Right hindlimb (tissue), 1 donor: ENCODE data around the gene DUSP1.

Experiments
- DNase-seq: peaks from one replicate; pipeline ENCODE4 v3.0.0-alpha.2; 2018

DUSP1 gene

DNA sequence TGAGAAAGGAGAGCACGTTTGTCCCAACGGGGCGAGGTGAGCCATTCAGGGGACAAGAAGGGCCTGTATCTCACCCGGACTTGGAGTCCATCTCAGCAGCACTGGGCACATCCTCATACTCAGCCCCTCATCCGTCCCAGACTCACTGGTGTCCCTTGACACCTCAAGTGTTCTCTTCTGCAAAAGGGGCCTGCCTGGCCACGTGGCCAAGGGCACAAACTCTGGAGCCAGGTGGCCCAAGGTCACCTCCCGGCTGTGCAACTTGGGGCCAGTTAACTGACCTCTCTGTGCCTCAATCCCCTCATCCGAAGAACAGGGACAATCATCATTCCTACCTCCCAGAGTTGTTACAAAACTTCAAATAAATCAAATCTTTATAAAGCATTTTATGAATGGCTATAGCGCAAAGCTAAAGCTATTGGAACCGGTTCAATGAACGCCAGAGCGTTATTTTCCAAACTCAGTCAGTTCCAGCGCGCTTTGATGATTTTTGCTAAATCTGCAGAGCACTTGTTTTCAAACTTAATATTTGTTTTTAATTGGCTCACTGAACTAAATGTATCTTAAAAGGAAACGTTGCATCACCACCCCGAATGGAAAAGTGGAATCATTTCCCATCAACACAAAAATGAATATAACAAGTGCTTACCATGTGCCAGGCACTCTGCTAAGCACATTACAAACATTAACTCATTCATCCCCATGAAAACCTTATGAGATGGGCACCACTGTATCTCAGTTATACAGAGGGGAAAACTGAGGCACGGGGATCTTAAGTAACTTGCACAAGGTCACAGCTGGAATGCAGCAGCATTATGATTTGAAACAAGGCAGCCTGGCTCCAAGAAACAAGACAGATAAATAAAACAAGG, 49.3 kb downstream of the DUSP1 start:
- no peak for DNase-seq

DNA sequence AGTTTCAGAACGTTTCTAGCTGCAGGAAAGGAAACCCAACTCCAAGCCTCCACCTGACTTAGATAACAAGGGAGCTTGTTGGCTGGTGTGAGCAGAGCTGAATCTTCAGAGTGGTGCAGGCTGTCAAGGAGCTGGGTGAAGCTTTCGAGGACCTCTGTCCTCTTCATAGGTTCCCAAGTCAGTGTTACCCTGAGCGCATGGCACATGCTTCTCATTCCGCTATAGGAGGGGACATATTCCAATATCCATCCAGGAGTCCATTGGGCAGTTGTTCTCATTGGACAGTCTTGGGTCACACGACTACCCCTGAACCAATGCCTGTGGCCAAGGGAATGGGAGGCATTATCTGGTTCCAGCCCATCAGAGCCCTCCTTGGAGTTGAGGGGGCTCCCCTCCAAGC, 50.3 kb downstream of the DUSP1 start:
- no peak for DNase-seq

DNA sequence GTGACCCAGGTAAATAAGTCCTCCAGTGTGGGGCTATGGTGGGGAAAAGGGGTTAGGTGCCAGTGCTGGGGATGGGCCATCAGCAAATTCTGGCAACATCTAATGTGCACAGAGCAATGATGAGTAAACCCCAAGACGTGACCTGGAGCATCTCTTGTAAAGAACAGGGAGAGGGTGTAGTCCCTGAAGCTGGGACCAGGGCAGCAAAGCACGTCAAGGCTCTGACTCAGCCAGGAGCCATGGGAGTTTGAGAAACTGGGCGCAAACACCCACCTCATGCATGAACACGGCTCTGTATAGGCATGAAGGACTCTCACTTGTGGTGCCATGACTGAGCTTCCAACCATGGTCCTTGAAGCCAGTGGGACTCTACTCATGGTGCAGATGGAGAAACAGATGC, 51.8 kb downstream of the DUSP1 start:
- no peak for DNase-seq

DNA sequence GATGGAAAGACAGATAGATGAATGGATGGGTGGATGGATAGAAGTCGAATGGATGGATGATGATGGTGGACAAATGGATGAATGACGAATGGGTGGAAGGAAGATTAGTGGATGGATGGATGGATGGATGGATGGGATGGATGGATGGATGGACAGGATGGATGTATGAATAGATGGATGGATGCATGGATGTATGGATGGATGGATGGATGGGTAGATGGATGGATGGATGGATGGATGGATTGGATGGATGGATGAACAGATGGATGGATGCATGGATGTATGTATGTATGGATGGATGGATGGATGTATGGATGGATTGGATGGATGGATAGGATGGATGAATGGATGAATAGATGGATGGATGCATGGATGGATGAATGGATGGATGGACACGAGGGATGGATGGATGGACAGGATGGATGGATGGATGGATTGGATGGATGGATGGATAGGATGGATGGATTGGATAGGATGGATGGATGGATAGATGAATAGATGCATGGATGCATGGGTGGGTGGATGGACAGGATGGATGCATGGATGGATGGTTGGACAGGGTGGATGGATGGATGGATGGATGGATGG, 52.4 kb downstream of the DUSP1 start:
- no peak for DNase-seq
